ENCODE results near the gene TPRG1. TPM values are rescaled to one million over a fixed set of nuclear protein-coding genes. Genes with fewer than 3 reads are reported as not detected.

Gene TPRG1
- polyA plus RNA-seq, 1 donor (not counting 4 experiments of a cell fraction or from before 2014, with no cell fraction given): 1.5 TPM

- H3K27me3 ChIP-seq (ENCODE audit: control insufficient read depth, extremely low read depth, insufficient read depth, low read length): no peaks in the 10 kb centered on the region
- no peak overlapping the region for H3K4me2 ChIP-seq (ENCODE audit: control insufficient read depth, extremely low read depth, insufficient read depth, low read depth, low read length)
- H3K9me3 ChIP-seq (ENCODE audit: control insufficient read depth, low read depth, low read length): no peaks in the 10 kb centered on the region
- peaks cover 52% of the 10 kb centered on the region for H3K4me1 ChIP-seq (ENCODE audit: control insufficient read depth, extremely low read depth, insufficient read depth, low read length)
- no peak overlapping the region for H3K27ac ChIP-seq (ENCODE audit: control insufficient read depth, insufficient read depth, low read length)
- dilution Hi-C loops (cut with MboI; ENCODE audit: extremely low pct_ligation_motif_present, low sequenced_read_pairs): no loop called here
- no peak overlapping the region for H2AFZ ChIP-seq (ENCODE audit: control insufficient read depth, low read length)
- TF ChIP-seq CTCF (optimal IDR thresholded peaks at IDR 0.05 in 1 of 3, IDR thresholded peaks at IDR 0.05 in 1 of 3, conservative IDR thresholded peaks at IDR 0.05 in 1 of 3; ENCODE audit: extremely low read depth in 1 of 3, insufficient read depth in 2 of 3, low read length in 3 of 3) (no peak), EZH2 (IDR thresholded peaks at IDR 0.05; ENCODE audit: low read length) (no peak)
- H3K79me2 ChIP-seq (ENCODE audit: control insufficient read depth, insufficient read depth, low read length): no peaks in the 10 kb centered on the region
- no peaks in the 10 kb centered on the region for H3K9me1 ChIP-seq (ENCODE audit: control insufficient read depth, extremely low read depth, insufficient read depth, low read length)
- H3K9ac ChIP-seq (ENCODE audit: control insufficient read depth, extremely low read depth, insufficient read depth, low read length): no peak overlapping the region
- H4K20me1 ChIP-seq (ENCODE audit: control insufficient read depth, extremely low read depth, insufficient read depth, low read length): no peaks in the 10 kb centered on the region
- DNase-seq (ENCODE audit: low read depth, low spot score) (no peak), FAIRE-seq (no peak)
- H3K36me3 ChIP-seq (ENCODE audit: control insufficient read depth in 2 of 2, extremely low read depth in 1 of 2, insufficient read depth in 2 of 2, low read length in 2 of 2): no peaks in the 10 kb centered on the region
- no peak overlapping the region for H3K4me3 ChIP-seq (ENCODE audit: control insufficient read depth in 2 of 3, extremely low read depth in 1 of 3, insufficient read depth in 2 of 3, low read depth in 1 of 3, low read length in 3 of 3)
Observed at GRCh38 chr3:189275182-189275581, 103.4 kb downstream of the TPRG1 start.

GRCh38 chr3:189275852-189276251 is 104.1 kb downstream of the TPRG1 start:
- Histone ChIP-seq H2AFZ (ENCODE audit: control insufficient read depth, low read length) (no peak overlapping the region), H3K27me3 (ENCODE audit: control insufficient read depth, extremely low read depth, insufficient read depth, low read length) (no peaks in the 10 kb centered on the region), H3K9ac (ENCODE audit: control insufficient read depth, extremely low read depth, insufficient read depth, low read length) (no peak overlapping the region), H3K9me1 (ENCODE audit: control insufficient read depth, extremely low read depth, insufficient read depth, low read length) (no peaks in the 10 kb centered on the region), H3K27ac (ENCODE audit: control insufficient read depth, insufficient read depth, low read length) (peak overlapping the region; percentile 95), H3K4me3 (ENCODE audit: control insufficient read depth in 2 of 3, extremely low read depth in 1 of 3, insufficient read depth in 2 of 3, low read depth in 1 of 3, low read length in 3 of 3) (no peak overlapping the region), H3K36me3 (ENCODE audit: control insufficient read depth in 2 of 2, extremely low read depth in 1 of 2, insufficient read depth in 2 of 2, low read length in 2 of 2) (no peaks in the 10 kb centered on the region), H3K4me2 (ENCODE audit: control insufficient read depth, extremely low read depth, insufficient read depth, low read depth, low read length) (peak overlapping the region; percentile 84), H3K9me3 (ENCODE audit: control insufficient read depth, low read depth, low read length) (no peaks in the 10 kb centered on the region), H3K79me2 (ENCODE audit: control insufficient read depth, insufficient read depth, low read length) (no peaks in the 10 kb centered on the region), H4K20me1 (ENCODE audit: control insufficient read depth, extremely low read depth, insufficient read depth, low read length) (no peaks in the 10 kb centered on the region), H3K4me1 (ENCODE audit: control insufficient read depth, extremely low read depth, insufficient read depth, low read length) (peaks cover 45% of the 10 kb centered on the region)
- dilution Hi-C loops (cut with MboI; ENCODE audit: extremely low pct_ligation_motif_present, low sequenced_read_pairs): no loop called here
- FAIRE-seq (peak; percentile 81), DNase-seq (ENCODE audit: low read depth, low spot score) (no peak)
- TF ChIP-seq EZH2 (IDR thresholded peaks at IDR 0.05; ENCODE audit: low read length) (no peak), CTCF (optimal IDR thresholded peaks at IDR 0.05 in 1 of 3, IDR thresholded peaks at IDR 0.05 in 1 of 3, conservative IDR thresholded peaks at IDR 0.05 in 1 of 3; ENCODE audit: extremely low read depth in 1 of 3, insufficient read depth in 2 of 3, low read length in 3 of 3) (no peak)
